Right lobe of liver (tissue), 6 donors: ENCODE data around the gene CCR5AS. TPM values are rescaled to one million over a fixed set of nuclear protein-coding genes. Genes with fewer than 3 reads are reported as not detected.

Experiments
- ATAC-seq, 4 donors: fragments of 200-7000 bp; cut with Tn5 transposase; one replicate each; pipeline ENCODE4 v1.9.1; 2020; ENCODE audit warnings: mild to moderate bottlenecking in 4 of 4, moderate library complexity in 4 of 4
- DNase-seq, 3 donors: peaks; one replicate each; pipeline ENCODE4 v3.0.0-alpha.2; 2020
- H3K27ac ChIP-seq, 3 donors: fragments of 200-600 bp; one replicate each; pipeline ENCODE4 v1.8.0; 2022
- H3K27me3 ChIP-seq, 2 donors: fragments of 200-600 bp; one replicate each; pipeline ENCODE4 v1.8.0; 2022
- H3K36me3 ChIP-seq, 4 donors: fragments of 200-600 bp; sonication (generic) in 1 of 4; one replicate each; pipeline versions ENCODE4 v1.5.1 to v1.8.0; 2017 to 2022; ENCODE audit warnings: control low read depth in 1 of 4
- H3K4me1 ChIP-seq, 4 donors: fragments of 200-600 bp; sonication (generic) in 1 of 4; one replicate each; pipeline versions ENCODE4 v1.5.1 to v1.8.0; 2017 to 2022; ENCODE audit warnings: control low read depth in 1 of 4
- H3K4me3 ChIP-seq, 3 donors: fragments of 200-600 bp; one replicate each; pipeline ENCODE4 v1.8.0; 2022
- H3K9me3 ChIP-seq, 4 donors: fragments of 200-600 bp; sonication (generic) in 1 of 4; one replicate each; pipeline versions ENCODE4 v1.5.1 to v1.8.0; 2017 to 2022; ENCODE audit warnings: control low read depth in 1 of 4
- CTCF ChIP-seq, 4 donors: fragments of 200-600 bp in 3 of 4; fragments of 450-650 bp in 1 of 4; IDR thresholded peaks; one replicate each; pipeline versions ENCODE4 v1.5.1 to v1.8.0; 2016 to 2022; ENCODE audit warnings: antibody characterized with exemption in 4 of 4, mild to moderate bottlenecking in 2 of 4
- POLR2A ChIP-seq: fragments of 450-650 bp; IDR thresholded peaks from one replicate; pipeline ENCODE4 v1.6.1; 2017; ENCODE audit warnings: antibody characterized with exemption, mild to moderate bottlenecking
- intact Hi-C, 2 donors: fragments of 100-400 bp; cut with DNase I; formaldehyde crosslinking; loops; one replicate each; pipeline versions ENCODE4 v1.11.2 to v1.14.1; 2022
- total RNA-seq, 6 experiments: library from RNA; depleted of rRNA in 2 of 6; stranded (reverse); fragments of >200 nt in 2 of 6; fragmentation: NEBNext Ultra II Directional in 3 of 6; extraction: Animal tissue kit (Norgen Biotek cat#: 25700) in 3 of 6; gene quantifications; one replicate each; pipeline versions ENCODE4 v1.1.0 to v1.2.4, GENCODE V29; 2016 to 2023
- donor health status: DM: no; HTN: yes; CAD: no.
- donor health status: DM: no; HTN: no; CAD: no.
- donor health status: DM: no; HTN: no; CAD: no.
- donor health status: DM: no; HTN: yes; CAD: no.
- donor health status: DM: no; HTN: yes; CAD: no.

Gene CCR5AS

GRCh38 chr3:46316206-46316605 lies 90.7 kb downstream of the CCR5AS start:
- DNase-seq = no peak
- H3K27me3 ChIP-seq = peaks cover 0 to 4% of the 10 kb centered on the region in 2 donors
- H3K36me3 ChIP-seq = no peaks in the 10 kb centered on the region
- no peaks in the 10 kb centered on the region for H3K4me1 ChIP-seq
- no peak overlapping the region for H3K4me3 ChIP-seq
- no peak for TF ChIP-seq CTCF (IDR thresholded peaks at IDR 0.05)
- TF ChIP-seq POLR2A = no peak
- no peak for ATAC-seq
- no peak overlapping the region for H3K27ac ChIP-seq
- H3K9me3 ChIP-seq = no peaks in the 10 kb centered on the region
- intact Hi-C loops = no loop called here

GRCh38 chr3:46314517-46314916 lies 92.3 kb downstream of the CCR5AS start:
- no peak overlapping the region for H3K4me3 ChIP-seq
- DNase-seq (no peak), ATAC-seq (no peak)

More at GRCh38 chr3:46314517-46314916, 92.3 kb downstream of the CCR5AS start:
- Histone ChIP-seq H3K27ac (no peak overlapping the region), H3K27me3 (no peaks in the 10 kb centered on the region), H3K4me1 (no peaks in the 10 kb centered on the region), H3K36me3 (no peaks in the 10 kb centered on the region), H3K9me3 (no peaks in the 10 kb centered on the region)
- intact Hi-C loops = no loop called here
- no peak for TF ChIP-seq CTCF (IDR thresholded peaks at IDR 0.05)

Other genes starting within 250 kb of the CCR5AS start
- gene CCR1, start 198.8 kb downstream of the CCR5AS start, total RNA-seq = 10 to 100 TPM in 1 of 6 experiments, 1 to 10 TPM in 5; 1.6 to 17.3 (median 3.1) TPM
- under 1 TPM in 1 of 6 experiments, not detected in 5; 0.27 TPM for gene CCR3, start 164.6 kb downstream of the CCR5AS start, total RNA-seq
- 1 to 10 TPM in 3 of 6 experiments, under 1 TPM in 3; 0.66 to 1.5 (median 0.92) TPM for gene CCR2, start 53.0 kb downstream of the CCR5AS start, total RNA-seq
- gene CCR5, start 36.1 kb downstream of the CCR5AS start, total RNA-seq = 1 to 10 TPM in 2 of 6 experiments, under 1 TPM in 4; 0.22 to 2.0 (median 0.43) TPM
- gene CCRL2, start 193 bp upstream of the CCR5AS start, total RNA-seq = 1 to 10 TPM in 3 of 6 experiments, under 1 TPM in 3; 0.30 to 2.8 (median 1.3) TPM
- gene LTF, start 57.8 kb upstream of the CCR5AS start, total RNA-seq = 1 to 10 TPM in 4 of 6 experiments, under 1 TPM in 2; 0.19 to 3.6 (median 2.0) TPM
- 10 to 100 TPM; 12.2 to 29.0 (median 20.9) TPM for gene RTP3, start 90.9 kb upstream of the CCR5AS start, total RNA-seq
- gene LRRC2, start 159.2 kb upstream of the CCR5AS start, total RNA-seq = 1 to 10 TPM; 4.3 to 8.9 (median 6.1) TPM
- gene FAM240A, start 205.5 kb upstream of the CCR5AS start, total RNA-seq = not detected